PFSK-1 (cell line): ENCODE measurements around the gene SLC22A23.

Experiments
- FOXP2 ChIP-seq: optimal IDR thresholded peaks from 2 replicates; pipeline ENCODE3; 2011; ENCODE audit warnings: borderline replicate concordance, control low read depth, inconsistent platforms; ENCODE audit not compliant: insufficient read depth; ENCODE audit errors: extremely low read length, extremely low read depth
- POLR2AphosphoS5 ChIP-seq: IDR thresholded peaks from 2 replicates; pipeline ENCODE4 v1.6.1; 2012; ENCODE audit warnings: low read depth, mild to moderate bottlenecking, control low read depth, low read length, moderate library complexity
- SIN3A ChIP-seq: IDR thresholded peaks from 2 replicates; pipeline ENCODE4 v1.6.1; 2012; ENCODE audit warnings: mild to moderate bottlenecking, low read length, moderate library complexity, borderline replicate concordance; ENCODE audit not compliant: insufficient read depth
- TAF1 ChIP-seq: IDR thresholded peaks from 2 replicates; pipeline ENCODE4 v1.6.1; 2012; ENCODE audit warnings: low read length, control low read depth, borderline replicate concordance; ENCODE audit not compliant: insufficient read depth
- TF ChIP-seq, protein P1 (sequence below), 2 experiments: IDR thresholded peaks; 2 replicates each; pipeline versions ENCODE4 v1.6.1 to v1.8.0; 2011 to 2012; ENCODE audit warnings: low read depth in 2 of 2, low read length in 2 of 2, control low read depth in 1 of 2, inconsistent platforms in 1 of 2, mild to moderate bottlenecking in 1 of 2, moderate library complexity in 1 of 2; ENCODE audit not compliant: insufficient read depth in 1 of 2

DNA sequence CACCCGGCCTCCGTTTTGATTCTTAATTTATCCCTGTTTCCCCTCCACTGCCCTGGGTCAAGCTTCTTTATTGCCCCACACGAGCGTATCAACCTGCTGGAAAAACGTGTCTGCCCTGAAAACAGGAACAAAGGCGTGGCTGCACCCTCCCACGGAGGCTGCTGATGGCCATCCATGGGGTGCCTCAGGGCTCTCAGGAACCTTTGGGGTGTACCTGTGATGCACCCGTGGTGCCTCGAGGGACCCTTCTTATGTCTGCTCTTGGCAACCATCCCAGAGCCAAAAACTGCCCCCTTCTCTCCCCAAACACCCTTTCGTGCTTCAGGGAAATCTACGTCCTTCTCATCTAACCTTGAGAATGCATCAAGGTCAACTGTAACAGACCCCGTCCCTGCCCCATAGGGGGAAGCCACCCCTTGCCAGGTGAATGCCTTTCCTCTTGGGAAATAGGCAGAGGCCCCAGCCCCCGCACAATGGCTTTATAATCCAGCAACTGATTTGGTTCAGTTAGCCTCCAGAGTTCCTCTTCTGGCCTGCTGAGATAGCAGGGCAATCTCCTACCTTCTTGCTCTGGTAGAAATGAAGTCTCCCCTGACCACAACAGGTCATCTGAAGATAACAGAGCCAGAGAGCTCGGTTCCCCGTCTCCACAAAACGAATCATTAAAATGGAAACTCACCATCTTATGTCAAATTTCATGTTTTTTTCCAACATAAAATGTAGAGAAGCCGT is 168.7 kb downstream of the SLC22A23 start:
- TF ChIP-seq POLR2AphosphoS5 (no peak), TAF1 (no peak), SIN3A (no peak), FOXP2 (no peak)
- TF ChIP-seq, protein P1, sequence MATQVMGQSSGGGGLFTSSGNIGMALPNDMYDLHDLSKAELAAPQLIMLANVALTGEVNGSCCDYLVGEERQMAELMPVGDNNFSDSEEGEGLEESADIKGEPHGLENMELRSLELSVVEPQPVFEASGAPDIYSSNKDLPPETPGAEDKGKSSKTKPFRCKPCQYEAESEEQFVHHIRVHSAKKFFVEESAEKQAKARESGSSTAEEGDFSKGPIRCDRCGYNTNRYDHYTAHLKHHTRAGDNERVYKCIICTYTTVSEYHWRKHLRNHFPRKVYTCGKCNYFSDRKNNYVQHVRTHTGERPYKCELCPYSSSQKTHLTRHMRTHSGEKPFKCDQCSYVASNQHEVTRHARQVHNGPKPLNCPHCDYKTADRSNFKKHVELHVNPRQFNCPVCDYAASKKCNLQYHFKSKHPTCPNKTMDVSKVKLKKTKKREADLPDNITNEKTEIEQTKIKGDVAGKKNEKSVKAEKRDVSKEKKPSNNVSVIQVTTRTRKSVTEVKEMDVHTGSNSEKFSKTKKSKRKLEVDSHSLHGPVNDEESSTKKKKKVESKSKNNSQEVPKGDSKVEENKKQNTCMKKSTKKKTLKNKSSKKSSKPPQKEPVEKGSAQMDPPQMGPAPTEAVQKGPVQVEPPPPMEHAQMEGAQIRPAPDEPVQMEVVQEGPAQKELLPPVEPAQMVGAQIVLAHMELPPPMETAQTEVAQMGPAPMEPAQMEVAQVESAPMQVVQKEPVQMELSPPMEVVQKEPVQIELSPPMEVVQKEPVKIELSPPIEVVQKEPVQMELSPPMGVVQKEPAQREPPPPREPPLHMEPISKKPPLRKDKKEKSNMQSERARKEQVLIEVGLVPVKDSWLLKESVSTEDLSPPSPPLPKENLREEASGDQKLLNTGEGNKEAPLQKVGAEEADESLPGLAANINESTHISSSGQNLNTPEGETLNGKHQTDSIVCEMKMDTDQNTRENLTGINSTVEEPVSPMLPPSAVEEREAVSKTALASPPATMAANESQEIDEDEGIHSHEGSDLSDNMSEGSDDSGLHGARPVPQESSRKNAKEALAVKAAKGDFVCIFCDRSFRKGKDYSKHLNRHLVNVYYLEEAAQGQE (IDR thresholded peaks at IDR 0.05; ENCODE audit: insufficient read depth in 1 of 2, low read depth in 2 of 2, low read length in 2 of 2): no peak
